GM18502 (cell line): ENCODE results near the gene SLC3A2.
"Not testable (repeated sequence)": the region's sequence is repeated elsewhere in the genome, so short reads cannot be mapped to it uniquely, and the experiment has no call there.

Experiments
- ATAC-seq: cut with Tn5 transposase; IDR thresholded peaks from one replicate; pipeline ENCODE4 v1.9.1; 2021; ENCODE audit warnings: mild to moderate bottlenecking; ENCODE audit not compliant: unreplicated experiment, poor library complexity

Gene SLC3A2

GRCh38 chr11:62925745-62926679, 45.3 kb downstream of the SLC3A2 start:
- ATAC-seq = no peak

- no peak for ATAC-seq
These were observed 46.2 kb downstream of the SLC3A2 start for GRCh38 chr11:62926680-62927455.

- no peak for ATAC-seq
These were observed 47.3 kb downstream of the SLC3A2 start for GRCh38 chr11:62928011-62928410.

GRCh38 chr11:62930157-62930556, 49.5 kb downstream of the SLC3A2 start:
- ATAC-seq = no peak

GRCh38 chr11:62930666-62931065, 50.0 kb downstream of the SLC3A2 start:
- no peak for ATAC-seq

GRCh38 chr11:62931499-62932278, 51.0 kb downstream of the SLC3A2 start:
- ATAC-seq = no peak

- no peak for ATAC-seq
These were observed 52.6 kb downstream of the SLC3A2 start for GRCh38 chr11:62933285-62933684.

GRCh38 chr11:62933750-62934495, 53.2 kb downstream of the SLC3A2 start:
- no peak for ATAC-seq

- ATAC-seq = no peak
These were observed 53.7 kb downstream of the SLC3A2 start for GRCh38 chr11:62934496-62934785.

- not testable (repeated sequence) for ATAC-seq
These were observed 56.8 kb downstream of the SLC3A2 start for GRCh38 chr11:62937528-62937927.
